BLaER1 treated with 17β-estradiol and CSF1 and Interleukin-3, amounts not matched to agents 10 nM and 100 nM (cell line): ENCODE results near the gene CACNA1D.

ENCODE experiments used
- H3K27ac ChIP-seq, 11 experiments: shearing (Covaris generic); formaldehyde crosslinking; 2 replicates each; pipeline ENCODE4 v1.8.1; 2022
- H3K27me3 ChIP-seq, 11 experiments: shearing (Covaris generic); formaldehyde crosslinking; 2 replicates each; pipeline ENCODE4 v1.8.1; 2022
- H3K36me3 ChIP-seq, 11 experiments: shearing (Covaris generic); formaldehyde crosslinking; 2 replicates each; pipeline ENCODE4 v1.8.1; 2022
- H3K4me1 ChIP-seq, 10 experiments: shearing (Covaris generic); formaldehyde crosslinking; 2 replicates each; pipeline ENCODE4 v1.8.1; 2022
- H3K4me2 ChIP-seq, 11 experiments: shearing (Covaris generic); formaldehyde crosslinking; 2 replicates each; pipeline ENCODE4 v1.8.1; 2022
- H3K4me3 ChIP-seq, 10 experiments: shearing (Covaris generic); formaldehyde crosslinking; 2 replicates each; pipeline ENCODE4 v1.8.1; 2022
- H3K9ac ChIP-seq, 11 experiments: shearing (Covaris generic); formaldehyde crosslinking; 2 replicates each; pipeline ENCODE4 v1.8.1; 2022
- H3K9me3 ChIP-seq, 11 experiments: shearing (Covaris generic); formaldehyde crosslinking; replicated peaks in 1 of 11; 2 replicates each; pipeline ENCODE4 v1.8.1; 2022
- H4K20me1 ChIP-seq, 11 experiments: shearing (Covaris generic); formaldehyde crosslinking; 2 replicates each; pipeline ENCODE4 v1.8.1; 2022
- Cebpa-rat ChIP-seq, 11 experiments: shearing (Covaris generic); IDR thresholded peaks; 2 replicates each; pipeline ENCODE4 v1.8.1; 2022

Gene CACNA1D

GRCh38 chr3:53844262-53845102 is 350.1 kb downstream of the CACNA1D start:
- Histone ChIP-seq H4K20me1 (peaks cover 0 to 4% (median 0%) of the 10 kb centered on the region in 11 experiments; a peak in 1 of 22 replicates), H3K9me3 (peaks cover 11 to 20% (median 15%) of the 10 kb centered on the region in 11 experiments; a peak in 21 of 22 replicates), H3K36me3 (no peaks in the 10 kb centered on the region), H3K4me2 (peak overlapping the region in 4 of 11 experiments; percentile 2 to 40 (median 22); a peak in 3 of 22 replicates), H3K4me3 (no peak overlapping the region), H3K27me3 (peaks cover 31 to 48% (median 40%) of the 10 kb centered on the region in 11 experiments), H3K9ac (no peak overlapping the region), H3K27ac (no peak overlapping the region), H3K4me1 (peaks cover 0 to 12% (median 3%) of the 10 kb centered on the region in 10 experiments; a peak in 9 of 20 replicates)
- no peak for TF ChIP-seq Cebpa-rat (IDR thresholded peaks at IDR 0.05)

- no peak for TF ChIP-seq Cebpa-rat (IDR thresholded peaks at IDR 0.05)
- Histone ChIP-seq H3K4me1 (peaks cover 0 to 12% (median 3%) of the 10 kb centered on the region in 10 experiments; a peak in 9 of 20 replicates), H3K9ac (peak overlapping the region in 2 of 11 experiments; percentile 22 to 48; a peak in 2 of 22 replicates), H3K36me3 (no peaks in the 10 kb centered on the region), H4K20me1 (peaks cover 0 to 4% (median 0%) of the 10 kb centered on the region in 11 experiments; a peak in 1 of 22 replicates), H3K4me2 (peak overlapping the region in 7 of 11 experiments; percentile 12 to 69 (median 35); a peak in 10 of 22 replicates), H3K27ac (no peak overlapping the region), H3K4me3 (peak overlapping the region in 5 of 10 experiments; percentile 20 to 49 (median 43); a peak in 9 of 20 replicates), H3K9me3 (peaks cover 11 to 20% (median 15%) of the 10 kb centered on the region in 11 experiments; a peak in 21 of 22 replicates), H3K27me3 (peaks cover 31 to 48% (median 40%) of the 10 kb centered on the region in 11 experiments)
These were observed 350.9 kb downstream of the CACNA1D start for GRCh38 chr3:53845103-53845880.

- peak overlapping the region in 7 of 11 experiments; percentile 12 to 69 (median 35); a peak in 10 of 22 replicates for H3K4me2 ChIP-seq
These were observed 351.4 kb downstream of the CACNA1D start for GRCh38 chr3:53845881-53846133.

GRCh38 chr3:53846134-53846850 is 351.9 kb downstream of the CACNA1D start, which contains the start of the genes CHDH and IL17RB:
Gene CHDH (minus strand): TSS chr3:53846419. CDS start chr3:53824008, 22,411 bp downstream.
Gene IL17RB (plus strand): TSS chr3:53846568. CDS start chr3:53846589, 21 bp downstream.
- H3K9ac ChIP-seq, result peak within 1 kb of the TSS in 2 of 11 experiments; percentile 22 to 48; a peak in 2 of 22 replicates

More at GRCh38 chr3:53845881-53846133, 351.4 kb downstream of the CACNA1D start:
- Histone ChIP-seq H3K27me3 (peaks cover 31 to 48% (median 40%) of the 10 kb centered on the region in 11 experiments), H3K4me3 (peak overlapping the region in 5 of 10 experiments; percentile 20 to 49 (median 43); a peak in 9 of 20 replicates), H3K4me1 (peaks cover 0 to 12% (median 3%) of the 10 kb centered on the region in 10 experiments; a peak in 9 of 20 replicates), H3K36me3 (no peaks in the 10 kb centered on the region), H3K9ac (peak overlapping the region in 2 of 11 experiments; percentile 22 to 48; a peak in 2 of 22 replicates), H3K27ac (no peak overlapping the region), H4K20me1 (peaks cover 0 to 4% (median 0%) of the 10 kb centered on the region in 11 experiments; a peak in 1 of 22 replicates), H3K9me3 (peaks cover 11 to 20% (median 15%) of the 10 kb centered on the region in 11 experiments; a peak in 21 of 22 replicates)
- TF ChIP-seq Cebpa-rat (IDR thresholded peaks at IDR 0.05), result no peak

GRCh38 chr3:53846851-53847155 is 352.4 kb downstream of the CACNA1D start:
- Histone ChIP-seq H3K36me3 (no peaks in the 10 kb centered on the region), H3K27ac (no peak overlapping the region), H3K4me1 (peaks cover 0 to 12% (median 3%) of the 10 kb centered on the region in 10 experiments; a peak in 9 of 20 replicates), H3K4me2 (no peak overlapping the region), H3K4me3 (no peak overlapping the region), H3K27me3 (peaks cover 31 to 48% (median 40%) of the 10 kb centered on the region in 11 experiments), H3K9me3 (peaks cover 11 to 20% (median 15%) of the 10 kb centered on the region in 11 experiments; a peak in 21 of 22 replicates), H4K20me1 (peaks cover 0 to 4% (median 0%) of the 10 kb centered on the region in 11 experiments; a peak in 1 of 22 replicates), H3K9ac (no peak overlapping the region)
- TF ChIP-seq Cebpa-rat (IDR thresholded peaks at IDR 0.05), result no peak

More at GRCh38 chr3:53846134-53846850, 351.9 kb downstream of the CACNA1D start, which contains the start of the genes CHDH and IL17RB:
- no peak within 1 kb of the TSS for H3K27ac ChIP-seq
- H3K4me2 ChIP-seq, result peak within 1 kb of the TSS in 7 of 11 experiments; percentile 12 to 69 (median 35); a peak in 10 of 22 replicates
- no peak for TF ChIP-seq Cebpa-rat (IDR thresholded peaks at IDR 0.05)
- peaks cover 31 to 48% (median 40%) of the 10 kb centered on the region in 11 experiments for H3K27me3 ChIP-seq
- H4K20me1 ChIP-seq, result peaks cover 0 to 4% (median 0%) of the 10 kb centered on the region in 11 experiments; a peak in 1 of 22 replicates
- peak within 1 kb of the TSS in 6 of 10 experiments; percentile 7 to 49 (median 43); a peak in 9 of 20 replicates for H3K4me3 ChIP-seq
- peaks cover 0 to 12% (median 3%) of the 10 kb centered on the region in 10 experiments; a peak in 9 of 20 replicates for H3K4me1 ChIP-seq
- H3K9me3 ChIP-seq, result peaks cover 11 to 20% (median 15%) of the 10 kb centered on the region in 11 experiments; a peak in 21 of 22 replicates
- H3K36me3 ChIP-seq, result no peaks in the 10 kb centered on the region

- Histone ChIP-seq H3K27ac (no peak overlapping the region), H4K20me1 (no peaks in the 10 kb centered on the region), H3K9me3 (peaks cover 11 to 20% (median 15%) of the 10 kb centered on the region in 11 experiments; a peak in 21 of 22 replicates), H3K4me2 (no peak overlapping the region), H3K4me3 (no peak overlapping the region), H3K27me3 (peaks cover 23 to 35% (median 28%) of the 10 kb centered on the region in 11 experiments), H3K9ac (no peak overlapping the region), H3K4me1 (no peaks in the 10 kb centered on the region), H3K36me3 (no peaks in the 10 kb centered on the region)
- no peak for TF ChIP-seq Cebpa-rat (IDR thresholded peaks at IDR 0.05)
These were observed 355.5 kb downstream of the CACNA1D start for GRCh38 chr3:53849916-53850315.

GRCh38 chr3:53850895-53851294 is 356.5 kb downstream of the CACNA1D start:
- peaks cover 14 to 25% (median 18%) of the 10 kb centered on the region in 11 experiments for H3K27me3 ChIP-seq
- H3K4me1 ChIP-seq, result 0 out of 20 replicates have a peak, but pooled peaks cover 0 to 1% (median 0%) of the 10 kb centered on the region in 10 experiments
- H3K27ac ChIP-seq, result no peak overlapping the region
- H3K4me3 ChIP-seq, result no peak overlapping the region
- no peak overlapping the region for H3K9ac ChIP-seq
- H3K9me3 ChIP-seq, result peaks cover 8 to 12% (median 11%) of the 10 kb centered on the region in 11 experiments; a peak in 21 of 22 replicates
- no peaks in the 10 kb centered on the region for H3K36me3 ChIP-seq
- no peak overlapping the region for H3K4me2 ChIP-seq
- TF ChIP-seq Cebpa-rat (IDR thresholded peaks at IDR 0.05), result no peak
- H4K20me1 ChIP-seq, result no peaks in the 10 kb centered on the region
